Stimulated activated memory B cell treated with anti-CD40 and anti-IgM and Interleukin-4, amounts not matched to agents 10 μg/mL and 1 μg/mL and 100 μg/mL, for 72 hours (primary cell): ENCODE measurements around the gene OR2V2.

Experiments
- ATAC-seq: fragments of 150-1000 bp; cut with Tn5 transposase; 2 replicates; pipeline ENCODE4 v1.10.0; 2021
- H3K27ac Mint-ChIP-seq: one replicate; pipeline ENCODE4 v1.8.0; 2022; ENCODE audit warnings: mild to moderate bottlenecking, mixed read lengths
- H3K27me3 Mint-ChIP-seq: one replicate; pipeline ENCODE4 v1.8.0; 2022; ENCODE audit warnings: mixed read lengths
- H3K36me3 Mint-ChIP-seq: one replicate; pipeline ENCODE4 v1.8.0; 2022; ENCODE audit warnings: mixed read lengths
- H3K4me1 Mint-ChIP-seq: one replicate; pipeline ENCODE4 v1.8.0; 2022; ENCODE audit warnings: mixed read lengths
- H3K4me3 Mint-ChIP-seq: one replicate; pipeline ENCODE4 v1.8.0; 2022; ENCODE audit warnings: mild to moderate bottlenecking, moderate library complexity, mixed read lengths
- H3K9me3 Mint-ChIP-seq: one replicate; pipeline ENCODE4 v1.8.0; 2022; ENCODE audit warnings: mixed read lengths

The OR2V2 gene

GRCh38 chr5:181184845-181185216 is 37.4 kb downstream of the OR2V2 start:
- Mint-ChIP-seq H3K27me3 (no peaks in the 10 kb centered on the region), H3K27ac (peak overlapping the region; percentile 97), H3K36me3 (peaks cover 6% of the 10 kb centered on the region), H3K9me3 (peaks cover 3% of the 10 kb centered on the region), H3K4me3 (peak overlapping the region; percentile 93), H3K4me1 (peaks cover 68% of the 10 kb centered on the region)
- no peak for ATAC-seq

- no peaks in the 10 kb centered on the region for H3K27me3 Mint-ChIP-seq
- peaks cover 3% of the 10 kb centered on the region for H3K9me3 Mint-ChIP-seq
- no peak overlapping the region for H3K27ac Mint-ChIP-seq
- no peak for ATAC-seq
- H3K36me3 Mint-ChIP-seq, result peaks cover 6% of the 10 kb centered on the region
- peaks cover 72% of the 10 kb centered on the region for H3K4me1 Mint-ChIP-seq
- H3K4me3 Mint-ChIP-seq, result no peak overlapping the region
These were observed 38.2 kb downstream of the OR2V2 start for GRCh38 chr5:181185560-181185959.

DNA sequence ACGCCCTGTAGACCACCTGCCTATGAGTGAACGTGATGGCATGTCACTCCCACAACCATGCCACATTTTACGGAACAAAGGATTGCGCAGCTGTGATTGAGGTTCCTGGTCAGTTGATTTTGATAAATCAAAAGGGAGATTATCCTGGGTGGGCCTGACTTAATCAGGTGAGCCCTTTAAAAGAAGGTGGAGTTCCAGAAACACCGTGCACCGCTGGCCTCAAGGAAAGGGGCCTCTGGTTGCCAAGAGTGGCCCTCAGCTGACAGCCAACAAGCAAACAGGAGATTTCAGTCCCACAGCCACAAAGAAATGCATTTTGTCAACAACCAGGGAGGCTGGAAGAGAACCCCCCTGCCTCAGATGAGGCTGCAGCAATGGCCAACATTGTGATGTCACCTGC is 38.6 kb downstream of the OR2V2 start:
- H3K27ac Mint-ChIP-seq, result no peak overlapping the region

GRCh38 chr5:181186986-181187499 is 39.7 kb downstream of the OR2V2 start:
- peaks cover 78% of the 10 kb centered on the region for H3K4me1 Mint-ChIP-seq
- ATAC-seq, result no peak
- no peaks in the 10 kb centered on the region for H3K27me3 Mint-ChIP-seq
- H3K27ac Mint-ChIP-seq, result peak overlapping the region; percentile 99
- H3K9me3 Mint-ChIP-seq, result peaks cover 3% of the 10 kb centered on the region
- peaks cover 6% of the 10 kb centered on the region for H3K36me3 Mint-ChIP-seq
- peak overlapping the region; percentile 89 for H3K4me3 Mint-ChIP-seq

More for the DNA sequence above, 38.6 kb downstream of the OR2V2 start:
- Mint-ChIP-seq H3K4me1 (peaks cover 72% of the 10 kb centered on the region), H3K27me3 (no peaks in the 10 kb centered on the region), H3K4me3 (no peak overlapping the region), H3K9me3 (peaks cover 3% of the 10 kb centered on the region), H3K36me3 (peaks cover 6% of the 10 kb centered on the region)
- no peak for ATAC-seq

DNA sequence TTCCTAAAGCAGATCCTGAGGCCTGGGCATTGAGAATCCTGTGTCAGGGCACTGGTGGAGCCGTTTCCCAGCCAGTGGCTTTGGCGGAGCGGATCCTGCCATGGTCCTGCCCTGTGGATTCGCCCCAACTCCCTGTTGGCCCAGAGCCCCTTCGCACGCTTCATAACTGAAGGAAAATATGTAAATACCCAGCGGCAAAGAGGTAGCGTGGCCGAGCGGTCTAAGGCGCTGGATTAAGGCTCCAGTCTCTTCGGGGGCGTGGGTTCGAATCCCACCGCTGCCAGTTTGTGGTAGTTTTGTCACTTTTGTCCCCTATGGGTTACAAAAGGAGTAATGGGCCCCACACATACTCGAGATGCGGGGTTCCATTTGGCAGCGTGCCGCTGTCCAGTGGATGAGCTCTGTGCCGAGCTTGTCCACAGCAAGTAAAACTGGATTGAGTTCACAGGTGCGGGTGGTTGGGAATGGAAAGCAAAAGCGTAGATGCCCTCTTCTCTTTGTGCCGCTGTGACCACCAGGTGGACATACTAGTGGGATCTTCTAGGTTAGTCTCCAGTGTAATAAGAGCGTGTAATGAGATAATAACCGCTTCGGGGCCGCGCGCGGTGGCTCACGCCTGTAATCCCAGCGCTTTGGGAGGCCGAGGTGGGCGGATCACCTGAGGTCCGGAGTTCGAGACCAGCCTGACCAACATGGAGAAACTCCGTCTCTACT is 40.3 kb downstream of the OR2V2 start:
- peaks cover 6% of the 10 kb centered on the region for H3K36me3 Mint-ChIP-seq
- peak overlapping the region; percentile 99 for H3K27ac Mint-ChIP-seq
- peaks cover 78% of the 10 kb centered on the region for H3K4me1 Mint-ChIP-seq
- H3K4me3 Mint-ChIP-seq, result peak overlapping the region; percentile 89
- ATAC-seq, result no peak
- H3K9me3 Mint-ChIP-seq, result peaks cover 3% of the 10 kb centered on the region
- H3K27me3 Mint-ChIP-seq, result no peaks in the 10 kb centered on the region

DNA sequence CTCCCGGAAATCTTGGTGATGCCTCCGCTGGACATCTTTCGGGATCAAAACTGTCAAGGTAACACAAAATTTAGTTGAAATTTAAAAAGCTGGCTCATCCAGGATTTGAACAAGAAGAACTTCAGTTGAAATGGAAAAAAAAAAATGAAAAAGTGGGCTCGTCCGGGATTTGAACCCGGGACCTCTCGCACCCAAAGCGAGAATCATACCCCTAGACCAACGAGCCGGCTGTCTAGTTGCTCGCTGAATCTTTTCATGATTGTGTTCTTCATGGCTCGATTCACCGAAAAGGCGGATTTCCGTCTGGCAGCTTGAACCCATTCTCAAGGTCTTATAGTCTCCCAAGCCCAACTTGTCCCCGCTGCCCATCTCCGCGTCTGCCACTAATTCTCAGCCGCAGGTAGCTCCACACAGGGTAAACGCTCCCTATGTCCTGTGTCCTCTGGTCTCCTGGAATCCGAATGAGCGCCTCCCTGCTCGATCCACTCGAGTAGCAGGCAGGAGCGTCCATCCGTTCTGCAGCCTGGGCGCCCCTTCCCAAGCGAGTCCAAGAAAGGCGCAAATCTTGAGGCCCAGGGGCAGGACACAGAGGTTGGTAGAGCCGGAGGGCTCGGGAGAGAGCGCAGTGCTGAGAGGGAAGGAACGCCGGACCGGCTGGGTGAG is 41.4 kb downstream of the OR2V2 start:
- peak overlapping the region; percentile 89 for H3K4me3 Mint-ChIP-seq
- H3K9me3 Mint-ChIP-seq, result no peaks in the 10 kb centered on the region
- ATAC-seq, result peak; percentile 18
- H3K4me1 Mint-ChIP-seq, result peaks cover 77% of the 10 kb centered on the region
- peak overlapping the region; percentile 99 for H3K27ac Mint-ChIP-seq
- H3K27me3 Mint-ChIP-seq, result no peaks in the 10 kb centered on the region
- H3K36me3 Mint-ChIP-seq, result peaks cover 6% of the 10 kb centered on the region

DNA sequence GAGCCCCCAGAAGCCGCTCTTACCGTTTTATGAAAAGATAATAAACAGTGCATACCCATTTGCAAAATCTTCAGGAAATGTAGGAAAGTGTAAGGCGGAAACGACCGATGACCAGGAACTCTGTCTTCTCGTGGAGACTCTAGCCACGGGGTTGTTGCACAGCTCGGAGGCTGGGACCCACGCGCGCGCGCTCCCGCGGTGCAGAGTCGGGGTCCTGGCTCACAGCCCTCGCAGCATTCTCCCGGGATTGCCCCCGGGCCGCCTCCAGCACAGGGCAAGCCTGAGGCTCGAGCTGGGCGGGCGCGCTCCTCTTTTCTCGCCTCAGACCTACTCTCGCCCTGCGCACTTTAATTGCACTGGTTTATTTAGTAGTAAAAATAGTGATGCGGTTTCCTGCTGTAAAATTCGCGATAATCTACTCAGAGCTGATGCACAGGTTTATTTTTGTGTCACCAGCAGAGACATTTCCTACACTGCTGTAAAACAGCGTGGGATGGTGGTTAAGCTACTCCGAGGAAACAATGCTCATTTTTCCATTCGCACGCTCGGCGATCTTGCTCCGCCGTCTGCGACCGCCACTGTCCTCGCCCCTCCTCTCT is 42.1 kb downstream of the OR2V2 start:
- ATAC-seq, result peak; percentile 35
- Mint-ChIP-seq H3K27ac (peak overlapping the region; percentile 99), H3K27me3 (no peaks in the 10 kb centered on the region), H3K4me1 (peaks cover 70% of the 10 kb centered on the region), H3K36me3 (peaks cover 6% of the 10 kb centered on the region), H3K4me3 (peak overlapping the region; percentile 89), H3K9me3 (no peaks in the 10 kb centered on the region)

- Mint-ChIP-seq H3K36me3 (peaks cover 6% of the 10 kb centered on the region), H3K27me3 (no peaks in the 10 kb centered on the region), H3K4me3 (peak overlapping the region; percentile 89), H3K27ac (peak overlapping the region; percentile 99), H3K4me1 (peaks cover 65% of the 10 kb centered on the region), H3K9me3 (no peaks in the 10 kb centered on the region)
- peak; percentile 13 for ATAC-seq
These were observed 42.8 kb downstream of the OR2V2 start for GRCh38 chr5:181189962-181190710.

GRCh38 chr5:181190711-181191525 is 43.5 kb downstream of the OR2V2 start:
- peak; percentile 24 for ATAC-seq
- Mint-ChIP-seq H3K36me3 (peaks cover 6% of the 10 kb centered on the region), H3K27me3 (no peaks in the 10 kb centered on the region), H3K9me3 (no peaks in the 10 kb centered on the region), H3K4me3 (peak overlapping the region; percentile 89), H3K4me1 (peaks cover 59% of the 10 kb centered on the region), H3K27ac (peak overlapping the region; percentile 99)

GRCh38 chr5:181191526-181192336 is 44.3 kb downstream of the OR2V2 start:
- ATAC-seq, result peak; percentile 84
- Mint-ChIP-seq H3K27me3 (no peaks in the 10 kb centered on the region), H3K36me3 (peaks cover 6% of the 10 kb centered on the region), H3K4me1 (peaks cover 54% of the 10 kb centered on the region), H3K27ac (peak overlapping the region; percentile 99), H3K4me3 (peak overlapping the region; percentile 89), H3K9me3 (no peaks in the 10 kb centered on the region)

- Mint-ChIP-seq H3K4me1 (peaks cover 55% of the 10 kb centered on the region), H3K27me3 (no peaks in the 10 kb centered on the region), H3K4me3 (peak overlapping the region; percentile 89), H3K36me3 (peaks cover 6% of the 10 kb centered on the region), H3K27ac (peak overlapping the region; percentile 99), H3K9me3 (no peaks in the 10 kb centered on the region)
- ATAC-seq, result no peak
These were observed 45.1 kb downstream of the OR2V2 start for GRCh38 chr5:181192337-181193046.

DNA sequence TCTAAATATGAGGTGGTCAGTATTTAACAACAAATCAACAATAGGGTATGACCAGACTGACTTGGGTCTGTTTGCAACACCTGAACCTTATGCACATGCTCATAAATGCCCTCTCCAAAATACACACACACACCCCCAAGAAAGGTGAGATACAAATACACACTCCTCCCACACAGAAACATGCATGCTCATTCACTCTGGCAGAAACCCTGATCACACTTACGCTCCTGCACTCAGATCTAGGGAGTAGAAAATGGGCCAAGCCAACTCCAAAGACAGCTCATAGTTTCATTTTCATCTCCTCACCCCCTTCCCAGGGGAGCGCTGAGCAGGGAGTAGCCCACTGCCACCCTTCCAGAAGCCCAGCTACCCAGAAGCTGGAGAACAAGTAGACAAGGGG is 46.3 kb downstream of the OR2V2 start:
- peaks cover 2% of the 10 kb centered on the region for H3K36me3 Mint-ChIP-seq
- H3K27me3 Mint-ChIP-seq, result no peaks in the 10 kb centered on the region
- no peak overlapping the region for H3K4me3 Mint-ChIP-seq
- H3K9me3 Mint-ChIP-seq, result no peaks in the 10 kb centered on the region
- H3K27ac Mint-ChIP-seq, result no peak overlapping the region
- peaks cover 53% of the 10 kb centered on the region for H3K4me1 Mint-ChIP-seq
- ATAC-seq, result no peak

- peaks cover 58% of the 10 kb centered on the region for H3K4me1 Mint-ChIP-seq
- H3K36me3 Mint-ChIP-seq, result no peaks in the 10 kb centered on the region
- no peaks in the 10 kb centered on the region for H3K27me3 Mint-ChIP-seq
- no peaks in the 10 kb centered on the region for H3K9me3 Mint-ChIP-seq
- H3K27ac Mint-ChIP-seq, result no peak overlapping the region
- ATAC-seq, result no peak
- H3K4me3 Mint-ChIP-seq, result no peak overlapping the region
These were observed 47.3 kb downstream of the OR2V2 start for GRCh38 chr5:181194489-181195248.
